DOHH2 (cell line): ENCODE data around the gene RMP24.

Experiments
- H3F3A ChIP-seq: fragments of 200-600 bp; sonication (generic), shearing (Covaris generic); 2 replicates; pipeline ENCODE4 v1.6.0; 2016; ENCODE audit warnings: antibody characterized with exemption, mild to moderate bottlenecking; ENCODE audit not compliant: control insufficient read depth, insufficient read depth
- H3K27ac ChIP-seq: fragments of 200-600 bp; sonication (generic); 2 replicates; pipeline ENCODE4 v1.5.1; 2014; ENCODE audit warnings: low read depth, mild to moderate bottlenecking, low read length, moderate library complexity
- H3K27me3 ChIP-seq: fragments of 200-600 bp; sonication (generic); 2 replicates; pipeline ENCODE4 v1.6.1; 2014; ENCODE audit warnings: mild to moderate bottlenecking, low read length, mixed read lengths; ENCODE audit not compliant: control insufficient read depth
- H3K36me3 ChIP-seq: fragments of 200-600 bp; sonication (generic); 2 replicates; pipeline ENCODE4 v1.6.1; 2014; ENCODE audit warnings: mild to moderate bottlenecking, low read length, moderate library complexity, mixed read lengths; ENCODE audit not compliant: control insufficient read depth
- H3K4me1 ChIP-seq: fragments of 200-600 bp; sonication (generic); 2 replicates; pipeline ENCODE4 v1.6.1; 2014; ENCODE audit warnings: mild to moderate bottlenecking, low read length, mixed read lengths; ENCODE audit not compliant: control insufficient read depth
- H3K4me2 ChIP-seq: fragments of 200-600 bp; sonication (generic); 2 replicates; pipeline ENCODE4 v1.6.0; 2014; ENCODE audit warnings: mild to moderate bottlenecking, low read length, moderate library complexity
- H3K4me3 ChIP-seq: fragments of 200-600 bp; sonication (generic); 2 replicates; pipeline ENCODE4 v1.5.1; 2014; ENCODE audit warnings: mild to moderate bottlenecking, low read length, mixed read lengths
- H3K79me2 ChIP-seq: fragments of 200-600 bp; sonication (generic); 2 replicates; pipeline ENCODE4 v1.6.1; 2014; ENCODE audit warnings: mild to moderate bottlenecking, low read length, mixed read lengths; ENCODE audit not compliant: control insufficient read depth
- H3K9me2 ChIP-seq: fragments of 200-600 bp; sonication (generic); replicated peaks from 2 replicates; pipeline ENCODE4 v1.6.1; 2014; ENCODE audit warnings: mild to moderate bottlenecking, low read length, mixed read lengths; ENCODE audit not compliant: control insufficient read depth
- H3K9me3 ChIP-seq: fragments of 200-600 bp; sonication (generic); 2 replicates; pipeline ENCODE4 v1.6.1; 2014; ENCODE audit warnings: antibody characterized with exemption, low read length, mixed read lengths; ENCODE audit not compliant: control insufficient read depth, insufficient read depth
- H4K20me1 ChIP-seq: fragments of 200-600 bp; sonication (generic); 2 replicates; pipeline ENCODE4 v1.6.0; 2014; ENCODE audit warnings: low read depth, mild to moderate bottlenecking, antibody characterized with exemption, low read length, moderate library complexity; ENCODE audit not compliant: control insufficient read depth, insufficient read depth
- CTCF ChIP-seq: fragments of 200-600 bp; sonication (generic); IDR thresholded peaks from one replicate; pipeline ENCODE4 v1.5.1; 2014; ENCODE audit warnings: antibody characterized with exemption, mild to moderate bottlenecking, low read depth, low read length; ENCODE audit not compliant: poor library complexity, severe bottlenecking
- EZH2phosphoT487 ChIP-seq: fragments of 200-600 bp; sonication (generic); IDR thresholded peaks from 2 replicates; pipeline ENCODE4 v1.6.1; 2017; ENCODE audit warnings: borderline replicate concordance, mild to moderate bottlenecking, antibody characterized with exemption, low read length, moderate library complexity, mixed read lengths

RMP24 gene

GRCh38 chr18:36025025-36025424, 52.5 kb downstream of the RMP24 start:
- H4K20me1 ChIP-seq: no peaks in the 10 kb centered on the region; the same call in 1 of the 2 replicates
- peaks cover 4% of the 10 kb centered on the region; the same call in 1 of the 2 replicates for H3K4me1 ChIP-seq
- peaks cover 4% of the 10 kb centered on the region for H3F3A ChIP-seq
- H3K9me3 ChIP-seq: no peaks in the 10 kb centered on the region
- no peak overlapping the region for H3K4me2 ChIP-seq
- H3K4me3 ChIP-seq: no peak overlapping the region
- H3K27me3 ChIP-seq: no peaks in the 10 kb centered on the region
- no peaks in the 10 kb centered on the region for H3K9me2 ChIP-seq
- H3K27ac ChIP-seq: no peak overlapping the region
- no peak for TF ChIP-seq CTCF
- TF ChIP-seq EZH2phosphoT487: no peak
- peaks cover 47% of the 10 kb centered on the region for H3K36me3 ChIP-seq
- peaks cover 7% of the 10 kb centered on the region for H3K79me2 ChIP-seq

- Histone ChIP-seq H3K4me3 (no peak overlapping the region), H4K20me1 (no peaks in the 10 kb centered on the region), H3K36me3 (peaks cover 66% of the 10 kb centered on the region), H3F3A (peaks cover 17% of the 10 kb centered on the region; the same call in 1 of the 2 replicates), H3K9me3 (no peaks in the 10 kb centered on the region), H3K79me2 (peaks cover 42% of the 10 kb centered on the region), H3K27me3 (no peaks in the 10 kb centered on the region), H3K27ac (no peak overlapping the region), H3K4me2 (no peak overlapping the region), H3K4me1 (peaks cover 38% of the 10 kb centered on the region), H3K9me2 (no peaks in the 10 kb centered on the region)
- TF ChIP-seq EZH2phosphoT487 (no peak), CTCF (no peak)
Observed at GRCh38 chr18:36028859-36029258, 56.4 kb downstream of the RMP24 start.
